GM12878 (cell line): ENCODE measurements around the gene IL33. TPM values are rescaled to one million over a fixed set of nuclear protein-coding genes. Genes with fewer than 3 reads are reported as not detected.

Source experiments
- ATAC-seq: fragments of 200-7000 bp; cut with Tn5 transposase; 3 replicates; pipeline ENCODE4 v1.9.1; 2020; ENCODE audit warnings: mild to moderate bottlenecking, moderate library complexity
- BruUV-seq: library from RNA; stranded (reverse); fragments of 400-500 nt; replicated peaks from 2 replicates; lab custom pipeline; 2021; lab: Mats Ljungman, UMichigan
- CTCF ChIA-PET: fragments of 300-600 bp; sonication (Branson Sonifier 250); formaldehyde crosslinking; extraction: SDS; loops from one replicate; lab custom pipeline; 2021; ENCODE audit warnings: inconsistent platforms; lab: Yijun Ruan, JAX
- POLR2A ChIA-PET: fragments of 350-600 bp; formaldehyde crosslinking; extraction: SDS; loops from one replicate; lab custom pipeline; 2021; ENCODE audit warnings: inconsistent platforms; lab: Charles Lee
- RAD21 ChIA-PET: fragments of 300-600 bp; sonication (Branson Sonifier 250); formaldehyde crosslinking; loops from one replicate; lab custom pipeline; 2023; ENCODE audit warnings: antibody characterized with exemption; ENCODE audit not compliant: unreplicated experiment; lab: Charles Lee
- SMC1A ChIA-PET: fragments of 300-600 bp; sonication (Branson Sonifier 250); formaldehyde crosslinking; loops from one replicate; lab custom pipeline; 2023; ENCODE audit not compliant: unreplicated experiment, uncharacterized antibody; lab: Charles Lee
- DNase-seq: peaks from one replicate; pipeline ENCODE4 v3.0.0-alpha.2; 2011; ENCODE audit warnings: low read depth, low spot score
- FAIRE-seq: peaks from 3 replicates; lab custom pipeline; 2011; peaks lifted over from hg19 to GRCh38; lab: Jason Lieb, UNC
- H2AFZ ChIP-seq: 2 replicates; pipeline ENCODE4 v1.6.0; 2011; ENCODE audit warnings: low read depth, low read length, control low read depth; ENCODE audit not compliant: control insufficient read depth
- H3K27ac ChIP-seq: 2 replicates; pipeline ENCODE4 v1.5.1; 2011; ENCODE audit warnings: control low read depth; ENCODE audit not compliant: control insufficient read depth, insufficient read depth
- H3K27me3 ChIP-seq, 2 experiments: replicated peaks in 1 of 2; 2 replicates each; pipeline versions ENCODE4 v1.6.0 to v1.6.1; 2011; ENCODE audit warnings: low read length in 1 of 2; ENCODE audit not compliant: control insufficient read depth in 2 of 2, insufficient read depth in 2 of 2
- H3K36me3 ChIP-seq, 2 experiments: 2 replicates each; pipeline ENCODE4 v1.5.1; 2011; ENCODE audit warnings: low read length in 1 of 2; ENCODE audit not compliant: control insufficient read depth in 2 of 2, insufficient read depth in 2 of 2
- H3K4me1 ChIP-seq: 2 replicates; pipeline ENCODE4 v1.6.1; 2011; ENCODE audit warnings: mild to moderate bottlenecking, low read length, moderate library complexity, mixed read lengths; ENCODE audit not compliant: control insufficient read depth, insufficient read depth
- H3K4me2 ChIP-seq: 2 replicates; pipeline ENCODE4 v1.6.0; 2011; ENCODE audit warnings: control low read depth; ENCODE audit not compliant: control insufficient read depth, insufficient read depth
- H3K4me3 ChIP-seq: fragments of 200-600 bp; sonication (generic); 2 replicates; pipeline ENCODE4 v1.5.1; 2016
- H3K79me2 ChIP-seq: 2 replicates; pipeline ENCODE4 v1.6.0; 2011; ENCODE audit warnings: low read length; ENCODE audit not compliant: control insufficient read depth, insufficient read depth
- H3K9ac ChIP-seq: 2 replicates; pipeline ENCODE4 v1.8.0; 2011; ENCODE audit warnings: low read length, control low read depth, mixed read lengths; ENCODE audit not compliant: control insufficient read depth, insufficient read depth
- H3K9me3 ChIP-seq: replicated peaks from 3 replicates; pipeline ENCODE4 v1.5.1; 2011; ENCODE audit warnings: mild to moderate bottlenecking, low read length; ENCODE audit not compliant: control insufficient read depth, insufficient read depth
- H4K20me1 ChIP-seq: 2 replicates; pipeline ENCODE4 v1.6.0; 2011; ENCODE audit not compliant: control insufficient read depth, insufficient read depth
- DPF2 ChIP-seq: fragments of 450-650 bp; IDR thresholded peaks from 2 replicates; pipeline ENCODE4 v1.6.1; 2017; ENCODE audit warnings: mild to moderate bottlenecking
- IKZF2 ChIP-seq, 2 experiments: fragments of 450-650 bp; IDR thresholded peaks; 2 replicates each; pipeline ENCODE4 v1.6.1; 2017; ENCODE audit warnings: mild to moderate bottlenecking in 2 of 2, moderate library complexity in 2 of 2
- KDM1A ChIP-seq: fragments of 200-600 bp; sonication (generic); IDR thresholded peaks from 2 replicates; pipeline ENCODE4 v1.6.1; 2016; ENCODE audit warnings: borderline replicate concordance
- RFX5 ChIP-seq: IDR thresholded peaks from 2 replicates; pipeline ENCODE4 v1.6.1; 2011; ENCODE audit warnings: low read depth, low read length, improper control_type of control experiment
- SP1 ChIP-seq: IDR thresholded peaks from one replicate; pipeline ENCODE4 v1.6.1; 2011; ENCODE audit warnings: low read depth, low read length
- SUPT20H ChIP-seq: IDR thresholded peaks from 2 replicates; pipeline ENCODE4 v1.6.1; 2011; ENCODE audit warnings: low read depth, mild to moderate bottlenecking, low read length, moderate library complexity, borderline replicate concordance; ENCODE audit not compliant: control insufficient read depth
- TCF3 ChIP-seq: IDR thresholded peaks from 2 replicates; pipeline ENCODE4 v1.6.1; 2012; ENCODE audit warnings: low read depth, mild to moderate bottlenecking, low read length, borderline replicate concordance; ENCODE audit not compliant: insufficient read depth
- WGBS: methylation state at CpG from one replicate; pipeline ENCODE4 v1.1.6; 2016; ENCODE audit warnings: low lambda C conversion rate; ENCODE audit not compliant: insufficient replicate concordance, insufficient coverage; ENCODE audit errors: missing lambda C conversion rate; 5-methylcytosine and 5-hydroxymethylcytosine counted together
- in situ Hi-C: fragments of 300-500 bp; cut with MboI; formaldehyde crosslinking; loops from 9 replicates; pipeline ENCODE4 v1.14.3; 2018; ENCODE audit warnings: mixed read lengths
- intact Hi-C: fragments of 100-400 bp; cut with micrococcal nuclease; formaldehyde crosslinking; loops from one replicate; pipeline ENCODE4 v1.14.2; 2022; ENCODE audit not compliant: unreplicated experiment
- polyA plus RNA-seq, 11 experiments: library from polyadenylated mRNA; depleted of rRNA in 4 of 11; unstranded in 6 of 11; stranded (reverse) in 5 of 11; fragments of >200 nt; fragmentation: Nextera tagmentation in 4 of 11; fragmentation: Illumina TruSeq in 1 of 11; extraction: Ambion mirVana in 4 of 11; extraction: Trizol in 1 of 11; gene quantifications; 1 replicate in 1 of 11; 2 replicates in 10 of 11; pipeline versions ENCODE4 v1.2.1 to v1.2.3, GENCODE V29; 2011 to 2016; ENCODE audit warnings: inconsistent platforms in 2 of 11, missing spikeins in 2 of 11, low read depth in 1 of 11
- total RNA-seq, 4 experiments: library from RNA; depleted of rRNA in 3 of 4; stranded (reverse); fragments of >200 nt in 3 of 4; fragmentation: Illumina TruSeq in 1 of 4; extraction: Trizol in 1 of 4; gene quantifications; 2 replicates each; pipeline versions ENCODE4 v1.2.1 to v1.2.3, GENCODE V29; 2013 to 2021
- TF ChIP-seq, protein P1 (sequence below): IDR thresholded peaks from 2 replicates; pipeline ENCODE4 v1.6.1; 2012; ENCODE audit warnings: low read depth, low read length, improper control_type of control experiment
- TF ChIP-seq, protein P2 (sequence below): fragments of 450-650 bp; IDR thresholded peaks from 2 replicates; pipeline ENCODE4 v1.6.1; 2014; ENCODE audit warnings: mild to moderate bottlenecking
- TF ChIP-seq, protein P3 (sequence below): fragments of 450-650 bp; IDR thresholded peaks from 2 replicates; pipeline ENCODE4 v1.6.1; 2017; ENCODE audit warnings: mild to moderate bottlenecking, moderate library complexity

The IL33 gene
- total and polyA plus RNA-seq, 10 of the 15 experiments (the other 5 are each of a cell fraction or from before 2014, with no cell fraction given), result not detected

DNA sequence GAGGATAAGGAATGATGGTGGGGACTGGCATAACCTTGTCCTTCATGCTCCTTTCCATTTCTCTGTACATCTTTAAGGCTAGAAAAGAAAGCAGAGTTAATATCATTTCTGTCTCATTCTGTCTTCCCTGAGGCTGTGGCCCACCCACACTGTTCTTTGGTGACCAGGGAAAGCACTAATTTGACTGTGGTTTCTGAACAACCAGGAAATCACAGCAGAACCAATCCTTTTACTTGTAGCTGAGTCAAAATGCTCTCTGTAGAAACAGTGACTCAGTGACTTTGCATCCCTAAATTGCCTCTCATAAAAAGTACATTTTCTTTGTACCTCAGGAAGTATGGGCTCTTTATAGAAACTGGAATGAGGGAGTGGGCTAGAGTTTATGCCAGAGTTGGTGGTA is 28.1 kb downstream of the IL33 start (continued):
- TF ChIP-seq, protein P1, sequence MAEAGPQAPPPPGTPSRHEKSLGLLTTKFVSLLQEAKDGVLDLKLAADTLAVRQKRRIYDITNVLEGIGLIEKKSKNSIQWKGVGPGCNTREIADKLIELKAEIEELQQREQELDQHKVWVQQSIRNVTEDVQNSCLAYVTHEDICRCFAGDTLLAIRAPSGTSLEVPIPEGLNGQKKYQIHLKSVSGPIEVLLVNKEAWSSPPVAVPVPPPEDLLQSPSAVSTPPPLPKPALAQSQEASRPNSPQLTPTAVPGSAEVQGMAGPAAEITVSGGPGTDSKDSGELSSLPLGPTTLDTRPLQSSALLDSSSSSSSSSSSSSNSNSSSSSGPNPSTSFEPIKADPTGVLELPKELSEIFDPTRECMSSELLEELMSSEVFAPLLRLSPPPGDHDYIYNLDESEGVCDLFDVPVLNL, result no peak

DNA sequence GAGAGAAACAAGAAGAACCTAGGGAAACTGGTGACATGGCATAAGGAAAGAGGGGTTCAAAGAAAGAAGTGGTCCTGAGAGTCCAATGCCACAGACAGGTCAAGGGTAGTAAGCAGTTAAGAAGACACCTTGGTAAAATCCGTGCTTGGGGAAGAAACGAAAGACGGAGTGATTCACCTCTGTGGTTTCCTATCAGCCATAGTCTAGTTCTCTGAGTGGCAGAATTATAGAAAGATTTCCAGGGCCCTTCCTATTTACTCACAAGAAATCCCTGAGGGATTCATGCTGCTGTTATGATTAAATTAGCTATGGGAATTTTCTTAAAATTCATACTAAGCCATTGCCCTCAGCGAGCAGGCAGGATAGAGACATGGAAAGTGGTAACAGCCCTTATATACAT is 31.7 kb downstream of the IL33 start:
- POLR2A ChIA-PET, result no interaction called here
- H3K79me2 ChIP-seq, result no peaks in the 10 kb centered on the region
- no TSS peak for BruUV-seq
- whole genome bisulfite sequencing, result 35% methylated on average over 4 of the region's 4 CpGs
- no peaks in the 10 kb centered on the region for H3K36me3 ChIP-seq
- no peaks in the 10 kb centered on the region for H3K27me3 ChIP-seq
- H3K9me3 ChIP-seq, result no peaks in the 10 kb centered on the region; the same call in 2 of the 3 replicates
- H3K4me3 ChIP-seq, result no peak overlapping the region
- H3K9ac ChIP-seq, result no peak overlapping the region
- H3K4me2 ChIP-seq, result no peak overlapping the region
- ATAC-seq (peak; percentile 66), DNase-seq (no peak), FAIRE-seq (no peak)
- intact Hi-C loops (no loop called here), in situ Hi-C loops (no loop called here)
- no peak overlapping the region for H2AFZ ChIP-seq
- SMC1A ChIA-PET, result interaction anchor here (1.0 kb wide), 1 partner anchor 8 kb away, joined by 3 read pairs; no protein-coding TSS in a partner anchor
- H4K20me1 ChIP-seq, result no peaks in the 10 kb centered on the region
- RAD21 ChIA-PET, result interaction anchor here (1.3 kb wide), 1 partner anchor 62 kb away, joined by 3 read pairs; no protein-coding TSS in a partner anchor
- no peak for TF ChIP-seq IKZF2 (IDR thresholded peaks at IDR 0.05)
- no peak for TF ChIP-seq TCF3
- TF ChIP-seq, protein P2, sequence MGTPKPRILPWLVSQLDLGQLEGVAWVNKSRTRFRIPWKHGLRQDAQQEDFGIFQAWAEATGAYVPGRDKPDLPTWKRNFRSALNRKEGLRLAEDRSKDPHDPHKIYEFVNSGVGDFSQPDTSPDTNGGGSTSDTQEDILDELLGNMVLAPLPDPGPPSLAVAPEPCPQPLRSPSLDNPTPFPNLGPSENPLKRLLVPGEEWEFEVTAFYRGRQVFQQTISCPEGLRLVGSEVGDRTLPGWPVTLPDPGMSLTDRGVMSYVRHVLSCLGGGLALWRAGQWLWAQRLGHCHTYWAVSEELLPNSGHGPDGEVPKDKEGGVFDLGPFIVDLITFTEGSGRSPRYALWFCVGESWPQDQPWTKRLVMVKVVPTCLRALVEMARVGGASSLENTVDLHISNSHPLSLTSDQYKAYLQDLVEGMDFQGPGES, result no peak
- TF ChIP-seq, protein P3, sequence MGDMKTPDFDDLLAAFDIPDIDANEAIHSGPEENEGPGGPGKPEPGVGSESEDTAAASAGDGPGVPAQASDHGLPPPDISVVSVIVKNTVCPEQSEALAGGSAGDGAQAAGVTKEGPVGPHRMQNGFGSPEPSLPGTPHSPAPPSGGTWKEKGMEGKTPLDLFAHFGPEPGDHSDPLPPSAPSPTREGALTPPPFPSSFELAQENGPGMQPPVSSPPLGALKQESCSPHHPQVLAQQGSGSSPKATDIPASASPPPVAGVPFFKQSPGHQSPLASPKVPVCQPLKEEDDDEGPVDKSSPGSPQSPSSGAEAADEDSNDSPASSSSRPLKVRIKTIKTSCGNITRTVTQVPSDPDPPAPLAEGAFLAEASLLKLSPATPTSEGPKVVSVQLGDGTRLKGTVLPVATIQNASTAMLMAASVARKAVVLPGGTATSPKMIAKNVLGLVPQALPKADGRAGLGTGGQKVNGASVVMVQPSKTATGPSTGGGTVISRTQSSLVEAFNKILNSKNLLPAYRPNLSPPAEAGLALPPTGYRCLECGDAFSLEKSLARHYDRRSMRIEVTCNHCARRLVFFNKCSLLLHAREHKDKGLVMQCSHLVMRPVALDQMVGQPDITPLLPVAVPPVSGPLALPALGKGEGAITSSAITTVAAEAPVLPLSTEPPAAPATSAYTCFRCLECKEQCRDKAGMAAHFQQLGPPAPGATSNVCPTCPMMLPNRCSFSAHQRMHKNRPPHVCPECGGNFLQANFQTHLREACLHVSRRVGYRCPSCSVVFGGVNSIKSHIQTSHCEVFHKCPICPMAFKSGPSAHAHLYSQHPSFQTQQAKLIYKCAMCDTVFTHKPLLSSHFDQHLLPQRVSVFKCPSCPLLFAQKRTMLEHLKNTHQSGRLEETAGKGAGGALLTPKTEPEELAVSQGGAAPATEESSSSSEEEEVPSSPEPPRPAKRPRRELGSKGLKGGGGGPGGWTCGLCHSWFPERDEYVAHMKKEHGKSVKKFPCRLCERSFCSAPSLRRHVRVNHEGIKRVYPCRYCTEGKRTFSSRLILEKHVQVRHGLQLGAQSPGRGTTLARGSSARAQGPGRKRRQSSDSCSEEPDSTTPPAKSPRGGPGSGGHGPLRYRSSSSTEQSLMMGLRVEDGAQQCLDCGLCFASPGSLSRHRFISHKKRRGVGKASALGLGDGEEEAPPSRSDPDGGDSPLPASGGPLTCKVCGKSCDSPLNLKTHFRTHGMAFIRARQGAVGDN, result no peak
- TF ChIP-seq SUPT20H, result no peak
- TF ChIP-seq, protein P1, result no peak
- TF ChIP-seq KDM1A, result no peak
- no peak for TF ChIP-seq RFX5
- no peak for TF ChIP-seq DPF2
- TF ChIP-seq SP1, result no peak
- H3K27ac ChIP-seq, result no peak overlapping the region
- no peaks in the 10 kb centered on the region for H3K4me1 ChIP-seq
- CTCF ChIA-PET, result no interaction called here
